ENCODE measurements around the gene STEEP1.
A peak's percentile ranks its signal among the peaks of the same experiment; 100 is the strongest.

The STEEP1 gene

GRCh38 chrX:119565107-119565663, at the start of gene STEEP1:
Gene STEEP1 (minus strand): TSS chrX:119565409. CDS start chrX:119565355, 54 bp downstream.
- peak; percentile 93 for DNase-seq

DNA sequence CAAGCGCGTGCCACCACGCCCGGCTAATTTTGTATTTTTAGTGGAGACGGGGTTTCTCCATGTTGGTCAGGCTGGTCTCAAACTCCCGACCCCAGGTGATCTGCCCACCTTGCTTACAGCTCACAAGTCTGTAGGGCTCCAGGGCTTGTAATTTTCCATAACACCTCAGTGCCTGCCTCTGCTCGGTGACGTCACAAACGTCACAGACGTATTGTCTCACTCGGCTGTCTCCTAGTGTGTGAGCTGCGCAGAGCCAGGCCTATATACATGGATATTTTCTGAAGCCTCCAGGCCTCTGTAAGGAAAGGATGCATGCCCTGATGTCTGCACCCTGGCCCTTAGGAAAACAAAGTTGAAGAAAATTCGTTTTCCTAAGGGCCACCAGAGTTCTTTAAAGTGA, 49.6 kb upstream of the STEEP1 start:
- DNase-seq: no peak

GRCh38 chrX:119607018-119607389, 41.8 kb upstream of the STEEP1 start:
- DNase-seq: no peak

DNA sequence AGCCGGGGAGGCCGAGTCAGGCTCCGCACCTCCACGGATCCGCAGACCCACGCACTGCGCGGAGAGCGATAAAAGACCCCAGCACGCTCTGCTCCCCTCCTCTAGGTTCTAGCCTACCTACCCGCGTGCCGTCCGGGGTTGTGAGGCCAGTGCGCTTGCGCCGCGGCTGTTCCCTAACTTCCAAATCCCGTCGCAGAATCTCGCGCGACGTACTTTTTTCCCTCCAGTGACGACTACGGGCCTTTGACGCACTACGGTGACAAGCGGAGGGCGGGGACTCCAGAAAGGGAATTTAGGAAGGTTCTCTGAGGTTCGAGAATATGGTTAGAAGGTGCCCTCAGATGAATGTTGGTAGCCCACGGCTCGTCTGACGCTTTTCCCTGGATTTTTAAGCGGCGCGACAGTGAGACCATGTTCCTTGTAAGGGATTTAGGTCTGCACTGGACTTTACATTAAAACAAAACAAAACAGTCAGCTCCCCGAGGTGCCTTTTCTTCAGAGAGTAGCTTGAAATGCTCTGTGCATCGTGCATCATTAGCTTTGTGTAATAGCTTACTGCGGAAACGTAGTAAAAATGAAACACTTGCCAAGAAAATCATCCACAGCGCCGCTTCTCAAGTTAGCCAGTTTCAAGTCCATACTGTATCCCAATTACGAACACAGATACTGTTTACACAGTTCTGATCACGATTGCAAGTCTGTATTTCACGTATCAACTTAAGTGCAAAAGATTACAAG, 41.2 kb upstream of the STEEP1 start, which contains the start of gene NKRF:
TSS of gene NKRF (minus strand) at position 145 of the 738 bp plus-strand sequence.
- peak; percentile 92 for DNase-seq

DNA sequence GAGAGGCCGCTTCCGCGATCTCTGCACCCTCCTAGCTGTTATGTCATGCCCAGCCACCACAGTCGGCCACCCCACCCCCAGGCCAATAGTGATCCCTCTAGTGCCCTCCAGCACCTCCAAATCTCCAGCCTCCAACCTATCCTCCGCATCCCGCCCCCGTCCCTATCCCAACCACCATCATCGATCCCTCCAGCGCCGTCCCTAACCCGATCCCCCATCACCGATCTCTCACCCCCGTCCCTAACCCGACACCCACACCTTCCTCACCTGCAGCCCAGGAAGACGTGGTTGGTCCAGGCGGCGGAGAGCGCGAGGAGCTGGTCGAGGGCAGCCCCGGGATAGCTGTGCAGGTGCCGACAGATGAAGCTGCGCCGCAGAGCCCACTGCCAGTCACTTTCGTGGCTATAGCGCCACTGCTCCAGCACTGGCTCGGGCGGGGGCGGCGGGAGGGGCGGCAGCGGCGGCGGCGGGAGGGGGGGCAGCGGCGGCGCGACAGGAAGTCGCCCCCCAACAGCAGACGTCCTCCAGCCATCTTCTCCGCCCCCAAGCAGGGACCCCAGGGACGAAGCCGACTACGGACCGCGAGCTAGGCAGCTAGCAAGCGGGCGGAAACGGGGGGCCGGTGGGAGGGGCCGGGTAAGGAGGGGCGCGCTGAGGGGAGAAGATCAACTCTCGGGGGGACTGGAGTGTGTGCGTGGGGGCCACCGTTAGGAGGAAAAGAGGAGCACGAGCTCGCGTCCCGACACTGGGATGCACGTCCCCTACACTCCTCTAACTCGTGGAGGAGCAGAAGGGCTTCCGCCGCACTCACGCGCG, 40.5 kb upstream of the STEEP1 start:
- DNase-seq: peak; percentile 1

DNA sequence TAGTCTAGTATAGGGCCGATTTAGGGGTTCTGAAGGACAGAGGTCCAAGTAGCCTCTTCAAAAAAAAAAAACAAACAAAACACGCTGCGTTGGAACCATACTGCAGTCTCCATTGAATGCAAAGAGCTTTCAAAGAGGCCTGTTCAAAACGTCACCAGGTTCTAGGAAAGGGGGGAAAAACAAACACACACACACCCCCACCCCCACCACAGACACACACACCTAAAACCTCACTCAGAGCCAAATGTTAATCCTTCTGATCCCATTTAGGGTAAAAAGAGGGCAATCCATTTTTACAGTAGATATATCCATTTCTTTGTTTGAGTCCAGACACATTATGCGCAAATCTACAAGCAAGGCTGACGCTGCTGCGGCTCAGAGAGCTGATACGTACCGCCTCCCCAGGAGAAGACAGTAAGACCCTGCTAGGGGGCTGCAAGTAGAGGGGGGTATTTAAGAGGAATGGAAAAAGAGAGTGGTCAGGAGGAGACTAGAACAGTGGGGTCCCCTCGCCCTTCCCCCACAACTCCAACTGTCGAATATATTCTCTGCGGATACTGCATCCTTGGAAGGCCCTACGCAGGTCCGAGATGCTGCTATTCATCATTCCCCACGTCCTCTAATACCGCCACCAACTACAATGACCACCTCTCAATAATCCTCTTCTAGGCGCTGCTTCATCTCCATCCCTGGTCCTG, 39.7 kb upstream of the STEEP1 start:
- no peak for DNase-seq

DNA sequence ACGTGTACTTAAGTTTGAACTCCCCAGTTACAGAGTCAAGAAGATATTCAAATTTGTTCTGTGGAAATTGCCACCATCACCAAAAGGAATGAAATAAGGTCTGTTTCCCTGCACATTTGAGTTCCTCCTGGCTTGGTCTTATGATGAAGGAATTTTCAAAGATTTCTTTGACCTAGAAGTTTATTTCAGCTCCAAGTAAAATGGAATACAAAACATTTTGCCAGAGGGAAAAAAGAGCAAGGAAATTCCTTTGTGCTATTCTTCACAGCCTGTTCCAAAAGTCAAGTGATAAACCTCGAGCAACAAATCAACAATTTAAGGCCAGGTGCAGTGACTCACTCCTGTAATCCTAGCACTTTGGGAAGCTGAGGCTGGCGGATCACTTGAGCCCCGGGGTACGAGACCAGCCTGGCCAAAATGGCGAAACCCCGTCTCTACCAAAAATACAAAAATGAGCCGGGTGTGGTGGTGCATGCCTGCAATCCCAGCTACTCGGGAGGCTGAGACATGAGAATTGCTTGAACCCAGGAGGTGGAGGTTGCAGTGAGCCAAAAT, 37.6 kb upstream of the STEEP1 start:
- no peak for DNase-seq

DNA sequence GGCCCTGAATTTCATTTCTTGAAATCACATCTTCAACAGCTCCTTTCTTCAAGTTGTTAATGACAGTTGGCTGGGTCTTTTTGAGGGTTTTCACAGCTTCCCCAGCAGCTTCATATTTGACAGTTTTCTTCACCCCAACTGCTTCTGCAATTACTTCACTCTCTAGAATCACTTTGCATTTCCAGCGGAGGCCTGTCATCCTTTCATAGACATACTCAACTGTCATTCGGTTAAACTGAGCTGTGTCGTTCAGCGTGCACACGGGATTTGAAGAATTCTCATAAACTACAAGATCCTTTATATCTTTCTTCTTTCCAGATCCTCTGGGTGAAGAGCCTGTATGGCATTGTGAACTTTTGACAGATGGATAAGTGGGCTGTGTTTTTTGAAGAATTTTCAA, 24.6 kb upstream of the STEEP1 start:
- no peak for DNase-seq

GRCh38 chrX:119583431-119584059, 18.3 kb upstream of the STEEP1 start:
- DNase-seq: no peak

DNA sequence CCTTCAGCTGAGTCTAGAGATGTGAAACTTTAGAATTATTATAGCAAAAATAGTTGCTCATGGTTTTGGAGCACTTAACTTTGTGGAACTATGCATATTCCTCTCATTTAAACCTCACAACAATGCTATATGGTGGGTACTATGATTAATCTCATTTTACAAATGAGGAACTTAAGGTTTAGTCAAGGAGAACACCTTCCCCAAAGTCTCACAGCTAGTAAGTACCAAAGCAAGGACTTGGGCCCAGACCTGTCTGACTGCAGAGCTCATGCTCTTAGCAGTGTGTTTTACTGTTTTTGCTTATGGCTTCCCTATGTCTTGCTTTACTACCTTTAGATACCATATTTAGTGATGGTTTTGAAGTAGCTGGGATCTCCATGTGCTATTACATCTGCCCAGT, 14.2 kb upstream of the STEEP1 start:
- DNase-seq: no peak

GRCh38 chrX:119574394-119575266, 9.4 kb upstream of the STEEP1 start, which contains the start of gene UBE2A:
Gene UBE2A (plus strand): TSS chrX:119574563. CDS start chrX:119574712, 149 bp downstream.
- DNase-seq: peak; percentile 89

- peak; percentile 8 for DNase-seq
These were observed 8.7 kb upstream of the STEEP1 start for GRCh38 chrX:119573840-119574393.

DNA sequence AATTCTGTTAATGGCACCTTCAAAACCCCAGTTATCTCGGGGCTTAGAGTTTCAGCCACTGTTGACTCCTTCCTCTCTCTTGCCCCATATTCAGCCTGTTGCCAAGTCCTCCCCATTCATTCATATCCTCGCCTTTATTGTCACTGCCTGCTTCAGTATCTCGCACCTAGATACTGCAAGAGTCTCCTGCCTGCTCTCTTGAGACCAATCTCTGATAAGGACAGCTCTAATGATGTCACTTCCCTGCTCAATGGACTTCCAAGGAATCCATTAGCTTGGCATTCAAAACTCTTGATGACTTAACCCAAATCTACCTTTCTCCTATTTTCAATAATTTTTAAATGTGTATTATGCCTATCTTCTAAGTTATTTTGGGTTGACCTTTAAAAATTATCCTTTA, 8.0 kb upstream of the STEEP1 start:
- no peak for DNase-seq

- no peak for DNase-seq
These were observed 5.2 kb upstream of the STEEP1 start for GRCh38 chrX:119570351-119570835.

GRCh38 chrX:119552508-119552907, 12.7 kb downstream of the STEEP1 start:
- peak; percentile 55 for DNase-seq

- DNase-seq: no peak
These were observed 15.7 kb downstream of the STEEP1 start for GRCh38 chrX:119549327-119550016.

DNA sequence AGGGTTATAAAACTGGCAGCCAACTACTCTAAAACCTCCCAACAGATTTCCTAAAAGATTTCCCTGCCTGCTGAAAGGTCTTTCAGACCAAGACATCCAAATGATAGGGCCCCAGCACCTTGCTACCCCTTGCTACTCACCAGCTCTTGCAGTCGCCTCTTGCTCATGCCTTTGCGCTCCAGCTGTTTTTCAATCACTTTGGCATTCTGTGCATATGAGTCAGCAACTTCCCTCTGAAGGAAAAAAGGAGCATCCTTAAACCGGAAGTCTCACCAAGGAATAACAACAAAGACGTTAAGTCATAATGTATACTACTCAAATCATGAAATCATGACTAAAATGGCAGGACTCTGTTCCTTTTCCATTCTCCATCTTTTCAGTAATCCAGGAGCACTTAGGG, 24.0 kb downstream of the STEEP1 start:
- peak; percentile 70 for DNase-seq

GRCh38 chrX:119539872-119540271, 25.3 kb downstream of the STEEP1 start:
- no peak for DNase-seq

DNA sequence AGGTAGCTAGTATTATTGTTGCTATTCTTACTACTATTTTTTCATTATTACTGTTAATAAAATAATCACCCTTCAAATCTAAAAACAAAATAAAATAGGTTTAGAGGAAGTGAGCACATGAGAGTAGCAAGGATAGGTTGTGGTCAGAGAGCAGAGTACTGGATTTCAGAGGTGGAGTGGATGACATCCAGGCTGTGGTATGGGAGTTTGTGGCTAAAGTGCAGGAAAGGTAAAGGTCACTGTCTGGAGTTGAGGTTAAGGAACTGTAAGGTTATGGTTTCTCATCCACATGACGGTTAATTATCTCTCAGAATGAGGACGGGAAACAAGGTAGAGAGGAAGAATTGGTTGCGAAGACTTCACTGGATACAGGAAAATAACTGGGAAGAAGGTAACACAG, 27.7 kb downstream of the STEEP1 start:
- DNase-seq: no peak

Measured in fibroblast of upper back skin (primary cell).